GM23248 (cell line): ENCODE measurements around the gene THG1L. TPM values are rescaled to one million over a fixed set of nuclear protein-coding genes. Genes with fewer than 3 reads are reported as not detected.
A peak's percentile ranks its signal among the peaks of the same experiment; 100 is the strongest.

Experiments used
- DNase-seq: peaks from one replicate; pipeline ENCODE4 v3.0.0-alpha.2; 2015
- H2AFZ ChIP-seq: fragments of 200-600 bp; sonication (generic); 2 replicates; pipeline ENCODE4 v1.6.1; 2016; ENCODE audit warnings: antibody characterized with exemption
- H3F3A ChIP-seq: fragments of 200-600 bp; sonication (generic); 2 replicates; pipeline ENCODE4 v1.6.1; 2016; ENCODE audit warnings: mild to moderate bottlenecking, antibody characterized with exemption, mixed run types; ENCODE audit not compliant: insufficient read depth
- H3K27ac ChIP-seq: fragments of 200-600 bp; sonication (generic); 2 replicates; pipeline ENCODE4 v1.5.1; 2016; ENCODE audit warnings: mild to moderate bottlenecking
- H3K27me3 ChIP-seq: fragments of 200-600 bp; sonication (generic); replicated peaks from 2 replicates; pipeline ENCODE4 v1.6.1; 2016; ENCODE audit warnings: mild to moderate bottlenecking; ENCODE audit not compliant: insufficient read depth
- H3K36me3 ChIP-seq: fragments of 200-600 bp; sonication (generic); 2 replicates; pipeline ENCODE4 v1.6.1; 2016; ENCODE audit warnings: low read depth, mild to moderate bottlenecking
- H3K4me1 ChIP-seq: fragments of 200-600 bp; sonication (generic); 2 replicates; pipeline ENCODE4 v1.6.1; 2016; ENCODE audit warnings: mild to moderate bottlenecking; ENCODE audit not compliant: insufficient read depth
- H3K4me2 ChIP-seq: fragments of 200-600 bp; sonication (generic); one replicate; pipeline ENCODE4 v1.6.1; 2016; ENCODE audit warnings: mild to moderate bottlenecking; ENCODE audit not compliant: unreplicated experiment
- H3K4me3 ChIP-seq: fragments of 200-600 bp; sonication (generic); 2 replicates; pipeline ENCODE4 v1.5.1; 2016; ENCODE audit warnings: mild to moderate bottlenecking
- H3K79me2 ChIP-seq: fragments of 200-600 bp; sonication (generic); 2 replicates; pipeline ENCODE4 v1.6.1; 2016; ENCODE audit warnings: mild to moderate bottlenecking; ENCODE audit not compliant: insufficient read depth
- H3K9ac ChIP-seq: fragments of 200-600 bp; sonication (generic); 2 replicates; pipeline ENCODE4 v1.6.1; 2016; ENCODE audit warnings: mild to moderate bottlenecking
- H3K9me2 ChIP-seq: fragments of 200-600 bp; sonication (generic); 2 replicates; pipeline ENCODE4 v1.6.1; 2016; ENCODE audit warnings: mixed run types, mild to moderate bottlenecking, moderate library complexity; ENCODE audit not compliant: insufficient read depth
- H3K9me3 ChIP-seq: fragments of 200-600 bp; sonication (generic); one replicate; pipeline ENCODE4 v1.6.1; 2017; ENCODE audit warnings: low read depth
- H4K20me1 ChIP-seq: fragments of 200-600 bp; sonication (generic); 2 replicates; pipeline ENCODE4 v1.6.0; 2016; ENCODE audit not compliant: insufficient read depth
- EZH2 ChIP-seq: fragments of 200-600 bp; sonication (generic); IDR thresholded peaks from 2 replicates; pipeline ENCODE4 v1.6.1; 2018; ENCODE audit warnings: antibody characterized with exemption, mild to moderate bottlenecking; ENCODE audit not compliant: insufficient read depth, poor library complexity, severe bottlenecking
- EZH2phosphoT487 ChIP-seq: fragments of 200-600 bp; sonication (generic); IDR thresholded peaks from 2 replicates; pipeline ENCODE4 v1.6.1; 2018; ENCODE audit warnings: antibody characterized with exemption, moderate library complexity, mild to moderate bottlenecking, low read depth; ENCODE audit not compliant: insufficient read depth
- WGBS, 2 experiments: methylation state at CpG; one replicate each; pipeline ENCODE4 v1.1.6; 2015 to 2017; ENCODE audit warnings: low lambda C conversion rate in 2 of 2, low coverage in 1 of 2; ENCODE audit errors: missing lambda C conversion rate in 2 of 2; 5-methylcytosine and 5-hydroxymethylcytosine counted together
- in situ Hi-C: fragments of 300-500 bp; cut with MboI; formaldehyde crosslinking; loops from 2 replicates; pipeline ENCODE4 v1.15.0; 2020
- polyA plus RNA-seq: library from polyadenylated mRNA; unstranded; fragments of >200 nt; fragmentation: Nextera tagmentation; extraction: Ambion mirVana; gene quantifications from 2 replicates; pipeline ENCODE4 v1.2.1, GENCODE V29; 2016
- total RNA-seq: library from RNA; depleted of rRNA; stranded (reverse); fragments of >200 nt; shearing (Covaris generic); gene quantifications from 2 replicates; pipeline ENCODE4 v1.2.3, GENCODE V29; 2014

Gene THG1L
- total and polyA plus RNA-seq, 2 experiments from 2014 or later: 8.9 to 10.3 TPM

GRCh38 chr5:157703736-157704135, 27.5 kb upstream of the THG1L start:
- in situ Hi-C loops: loop anchor here (25.0 kb wide), 1 partner anchor 216 kb away; no protein-coding TSS in a partner anchor
- TF ChIP-seq EZH2: no peak
- no peak for TF ChIP-seq EZH2phosphoT487

GRCh38 chr5:157708866-157709265, 22.4 kb upstream of the THG1L start:
- H3K4me2 ChIP-seq: no peak overlapping the region
- H3K4me1 ChIP-seq: peaks cover 27% of the 10 kb centered on the region
- no peaks in the 10 kb centered on the region for H4K20me1 ChIP-seq
- H3K79me2 ChIP-seq: no peaks in the 10 kb centered on the region
- no peak overlapping the region for H3K9ac ChIP-seq
- no peak for TF ChIP-seq EZH2phosphoT487
- TF ChIP-seq EZH2: no peak
- no peaks in the 10 kb centered on the region for H3K36me3 ChIP-seq
- H3F3A ChIP-seq: peaks cover 21% of the 10 kb centered on the region
- DNase-seq: no peak
- H3K4me3 ChIP-seq: no peak overlapping the region
- no peak overlapping the region for H2AFZ ChIP-seq
- no peaks in the 10 kb centered on the region for H3K27me3 ChIP-seq
- no peak overlapping the region for H3K27ac ChIP-seq
- H3K9me3 ChIP-seq: no peaks in the 10 kb centered on the region
- 72 to 83% methylated on average over 1 of the region's 1 CpG for WGBS, 2 experiments
- no peaks in the 10 kb centered on the region for H3K9me2 ChIP-seq
- in situ Hi-C loops: loop anchor here (25.0 kb wide), 1 partner anchor 222 kb away; no protein-coding TSS in a partner anchor

More at GRCh38 chr5:157703736-157704135, 27.5 kb upstream of the THG1L start:
- Histone ChIP-seq H3K4me1 (no peaks in the 10 kb centered on the region), H3K9me2 (no peaks in the 10 kb centered on the region), H3K36me3 (no peaks in the 10 kb centered on the region), H3K27me3 (no peaks in the 10 kb centered on the region), H3K27ac (no peak overlapping the region), H3K4me3 (no peak overlapping the region), H3K9ac (no peak overlapping the region), H3K9me3 (no peaks in the 10 kb centered on the region), H3K4me2 (no peak overlapping the region), H3K79me2 (no peaks in the 10 kb centered on the region), H4K20me1 (no peaks in the 10 kb centered on the region), H2AFZ (peak overlapping the region; percentile 42; the same call in 1 of the 2 replicates), H3F3A (no peaks in the 10 kb centered on the region)
- DNase-seq: no peak
- WGBS, 2 experiments: 73 to 77% methylated on average over 3 of the region's 3 CpGs

GRCh38 chr5:157709346-157709745, 21.9 kb upstream of the THG1L start:
- Histone ChIP-seq H3K36me3 (no peaks in the 10 kb centered on the region), H3K27me3 (no peaks in the 10 kb centered on the region), H2AFZ (no peak overlapping the region), H3F3A (peaks cover 21% of the 10 kb centered on the region), H3K9me2 (no peaks in the 10 kb centered on the region), H3K9ac (no peak overlapping the region), H3K79me2 (no peaks in the 10 kb centered on the region), H3K27ac (no peak overlapping the region), H3K4me2 (no peak overlapping the region), H4K20me1 (no peaks in the 10 kb centered on the region), H3K4me3 (no peak overlapping the region), H3K9me3 (no peaks in the 10 kb centered on the region), H3K4me1 (peaks cover 32% of the 10 kb centered on the region)
- no peak for DNase-seq
- TF ChIP-seq EZH2phosphoT487 (no peak), EZH2 (no peak)
- in situ Hi-C loops: loop anchor here (25.0 kb wide), 1 partner anchor 222 kb away; no protein-coding TSS in a partner anchor

GRCh38 chr5:157710431-157710830, 20.8 kb upstream of the THG1L start:
- H3K9me3 ChIP-seq: no peaks in the 10 kb centered on the region
- WGBS, 2 experiments: 53 to 57% methylated on average over 3 of the region's 3 CpGs
- peaks cover 38% of the 10 kb centered on the region for H3K4me1 ChIP-seq
- H4K20me1 ChIP-seq: no peaks in the 10 kb centered on the region
- DNase-seq: no peak
- H3K9me2 ChIP-seq: no peaks in the 10 kb centered on the region
- peak overlapping the region; percentile 26 for H3K9ac ChIP-seq
- no peaks in the 10 kb centered on the region for H3K36me3 ChIP-seq
- peak overlapping the region; percentile 77 for H3K27ac ChIP-seq
- no peaks in the 10 kb centered on the region for H3K27me3 ChIP-seq
- no peaks in the 10 kb centered on the region for H3K79me2 ChIP-seq
- TF ChIP-seq EZH2phosphoT487 (no peak), EZH2 (no peak)
- H3F3A ChIP-seq: peaks cover 21% of the 10 kb centered on the region
- H3K4me2 ChIP-seq: peak overlapping the region; percentile 78
- H2AFZ ChIP-seq: peak overlapping the region; percentile 26; the same call in 1 of the 2 replicates
- H3K4me3 ChIP-seq: peak overlapping the region; percentile 40
- in situ Hi-C loops: loop anchor here (25.0 kb wide), 1 partner anchor 223 kb away; no protein-coding TSS in a partner anchor
